H1 (cell line): ENCODE results near the gene OST4. TPM values are rescaled to one million over a fixed set of nuclear protein-coding genes. Genes with fewer than 3 reads are reported as not detected.

Source experiments
- CTCF ChIA-PET: fragments of 300-600 bp; sonication (Branson Sonifier 250); formaldehyde crosslinking; loops from one replicate; lab custom pipeline; 2021; ENCODE audit not compliant: partially characterized antibody; lab: Charles Lee
- POLR2A ChIA-PET: fragments of 300-600 bp; sonication (Branson Sonifier 250); formaldehyde crosslinking; loops from one replicate; lab custom pipeline; 2021; ENCODE audit warnings: inconsistent platforms; ENCODE audit not compliant: partially characterized antibody; lab: Charles Lee
- DNase-seq, 2 experiments: peaks; one replicate each; pipeline versions ENCODE4 v3.0.0 to v3.0.0-alpha.2; 2010 to 2022; ENCODE audit warnings: low spot score in 2 of 2, low read depth in 1 of 2, mixed read lengths in 1 of 2
- FAIRE-seq: peaks from 2 replicates; lab custom pipeline; 2011; peaks lifted over from hg19 to GRCh38; lab: Jason Lieb, UNC
- H2AFZ ChIP-seq: 2 replicates; pipeline ENCODE4 v1.8.1; 2012; ENCODE audit warnings: low read length, inconsistent platforms
- H2AK5ac ChIP-seq: 2 replicates; pipeline ENCODE4 v1.6.1; 2013; ENCODE audit warnings: low read depth, low read length
- H2BK120ac ChIP-seq: replicated peaks from 2 replicates; pipeline ENCODE3; 2013; ENCODE audit warnings: low read depth, low read length, inconsistent platforms
- H2BK12ac ChIP-seq: 2 replicates; pipeline ENCODE4 v1.6.1; 2013; ENCODE audit warnings: low read depth, low read length
- H2BK15ac ChIP-seq: 2 replicates; pipeline ENCODE4 v1.6.1; 2013; ENCODE audit warnings: low read length
- H2BK20ac ChIP-seq: 2 replicates; pipeline ENCODE4 v1.6.1; 2013; ENCODE audit warnings: low read length
- H2BK5ac ChIP-seq: 2 replicates; pipeline ENCODE4 v1.6.1; 2013; ENCODE audit warnings: low read depth, low read length
- H3K14ac ChIP-seq: 2 replicates; pipeline ENCODE4 v1.6.1; 2013; ENCODE audit warnings: inconsistent platforms; ENCODE audit not compliant: insufficient read length
- H3K18ac ChIP-seq: 2 replicates; pipeline ENCODE4 v1.6.1; 2013; ENCODE audit warnings: low read length; ENCODE audit errors: extremely low read depth
- H3K23ac ChIP-seq: 2 replicates; pipeline ENCODE4 v1.6.1; 2013; ENCODE audit warnings: inconsistent platforms; ENCODE audit not compliant: insufficient read length
- H3K23me2 ChIP-seq: 2 replicates; pipeline ENCODE4 v1.6.1; 2013; ENCODE audit warnings: low read depth, low read length
- H3K27ac ChIP-seq: 2 replicates; pipeline ENCODE4 v1.6.1; 2011; ENCODE audit warnings: low read depth, low read length, inconsistent platforms
- H3K27me3 ChIP-seq, 4 experiments: replicated peaks in 1 of 4; 1 replicate in 1 of 4; 2 replicates in 3 of 4; pipeline versions ENCODE4 v1.6.1 to v1.8.1; 2011 to 2013; ENCODE audit warnings: low read length in 3 of 4, mild to moderate bottlenecking in 3 of 4, inconsistent platforms in 2 of 4, mixed read lengths in 2 of 4, moderate library complexity in 1 of 4; ENCODE audit not compliant: control insufficient read depth in 3 of 4, insufficient read depth in 3 of 4; ENCODE audit errors: extremely low read depth in 1 of 4
- H3K36me3 ChIP-seq, 4 experiments: 2 replicates each; pipeline versions ENCODE4 v1.6.1 to v1.8.1; 2011 to 2013; ENCODE audit warnings: mild to moderate bottlenecking in 4 of 4, low read length in 3 of 4, moderate library complexity in 2 of 4, control low read depth in 1 of 4, inconsistent platforms in 1 of 4; ENCODE audit not compliant: insufficient read depth in 4 of 4, control insufficient read depth in 2 of 4
- H3K4ac ChIP-seq: replicated peaks from 2 replicates; pipeline ENCODE3; 2013; ENCODE audit warnings: low read length, low read depth, mixed read lengths, inconsistent platforms; ENCODE audit not compliant: insufficient read length
- H3K4me1 ChIP-seq, 4 experiments: replicated peaks in 1 of 4; 1 replicate in 1 of 4; 2 replicates in 3 of 4; pipeline versions ENCODE4 v1.6.1 to v1.8.1; 2011 to 2013; ENCODE audit warnings: low read length in 3 of 4, inconsistent platforms in 2 of 4, mixed read lengths in 1 of 4; ENCODE audit not compliant: insufficient read depth in 4 of 4, control insufficient read depth in 3 of 4
- H3K4me2 ChIP-seq, 2 experiments: 2 replicates each; pipeline versions ENCODE4 v1.6.1 to v1.8.1; 2011 to 2013; ENCODE audit warnings: low read depth in 2 of 2, low read length in 2 of 2, control low read depth in 1 of 2, inconsistent platforms in 1 of 2, mild to moderate bottlenecking in 1 of 2; ENCODE audit not compliant: insufficient read depth in 1 of 2
- H3K4me3 ChIP-seq, 4 experiments: fragments of 200-600, 300-600 bp in 1 of 4; sonication (generic), shearing (Covaris generic), sonication (Bioruptor Twin) in 1 of 4; 2 replicates each; pipeline versions ENCODE4 v1.5.1 to v1.8.1; 2011 to 2016; ENCODE audit warnings: low read length in 4 of 4, low read depth in 3 of 4, control low read depth in 2 of 4, inconsistent platforms in 2 of 4, mild to moderate bottlenecking in 2 of 4, mixed read lengths in 1 of 4, moderate library complexity in 1 of 4; ENCODE audit not compliant: insufficient read depth in 2 of 4; ENCODE audit errors: extremely low read depth in 1 of 4
- H3K56ac ChIP-seq: replicated peaks from 2 replicates; pipeline ENCODE3; 2013; ENCODE audit warnings: low read depth, mild to moderate bottlenecking, mixed read lengths, low read length, inconsistent platforms; ENCODE audit not compliant: insufficient read length
- H3K79me1 ChIP-seq: 2 replicates; pipeline ENCODE4 v1.6.1; 2013; ENCODE audit warnings: low read depth, low read length, control low read depth
- H3K79me2 ChIP-seq, 2 experiments: 2 replicates each; pipeline versions ENCODE4 v1.6.1 to v1.8.1; 2012 to 2013; ENCODE audit warnings: low read length in 2 of 2, mild to moderate bottlenecking in 2 of 2, inconsistent platforms in 1 of 2; ENCODE audit not compliant: insufficient read depth in 2 of 2, control insufficient read depth in 1 of 2
- H3K9ac ChIP-seq, 4 experiments: replicated peaks in 1 of 4; 1 replicate in 1 of 4; 2 replicates in 3 of 4; pipeline versions ENCODE4 v1.6.1 to v1.8.1; 2011 to 2013; ENCODE audit warnings: low read depth in 3 of 4, low read length in 3 of 4, control low read depth in 2 of 4, mild to moderate bottlenecking in 2 of 4, moderate library complexity in 2 of 4, inconsistent platforms in 1 of 4; ENCODE audit errors: extremely low read depth in 1 of 4
- H3K9me3 ChIP-seq, 2 experiments: 2 replicates each; pipeline versions ENCODE4 v1.6.1 to v1.8.1; 2012 to 2013; ENCODE audit warnings: mild to moderate bottlenecking in 2 of 2, moderate library complexity in 2 of 2, control low read depth in 1 of 2, inconsistent platforms in 1 of 2, low read depth in 1 of 2, low read length in 1 of 2, mixed read lengths in 1 of 2; ENCODE audit not compliant: insufficient read depth in 2 of 2
- H4K20me1 ChIP-seq, 2 experiments: replicated peaks in 1 of 2; 2 replicates each; pipeline versions ENCODE3 to v1.8.1; 2011 to 2013; ENCODE audit warnings: inconsistent platforms in 2 of 2, low read length in 2 of 2, mild to moderate bottlenecking in 1 of 2; ENCODE audit not compliant: insufficient read depth in 2 of 2, control insufficient read depth in 1 of 2
- H4K5ac ChIP-seq: 2 replicates; pipeline ENCODE4 v1.6.1; 2013; ENCODE audit warnings: low read length, low read depth, mixed read lengths, inconsistent platforms; ENCODE audit not compliant: insufficient read length
- H4K8ac ChIP-seq: 2 replicates; pipeline ENCODE4 v1.8.0; 2013; ENCODE audit warnings: mild to moderate bottlenecking, moderate library complexity, low read length, inconsistent platforms; ENCODE audit not compliant: insufficient read depth; ENCODE audit errors: extremely low read depth
- H4K91ac ChIP-seq: replicated peaks from 2 replicates; pipeline ENCODE3; 2013; ENCODE audit warnings: low read length, mixed read lengths, inconsistent platforms; ENCODE audit not compliant: insufficient read length
- BCL11A ChIP-seq, 2 experiments: IDR thresholded peaks; one replicate each; pipeline ENCODE4 v1.6.1; 2011; ENCODE audit warnings: low read depth in 2 of 2, low read length in 2 of 2, mild to moderate bottlenecking in 2 of 2
- CHD2 ChIP-seq: IDR thresholded peaks from 2 replicates; pipeline ENCODE4 v1.6.1; 2012; ENCODE audit warnings: low read length, improper control_type of control experiment
- CREB1 ChIP-seq: IDR thresholded peaks from 2 replicates; pipeline ENCODE4 v1.6.1; 2012; ENCODE audit warnings: inconsistent platforms
- FOSL1 ChIP-seq: IDR thresholded peaks from 2 replicates; pipeline ENCODE4 v1.6.1; 2011; ENCODE audit warnings: mild to moderate bottlenecking, low read depth, low read length, moderate library complexity; ENCODE audit not compliant: insufficient read depth
- HDAC2 ChIP-seq, 2 experiments: fragments of 300-600 bp in 1 of 2; sonication (generic) in 1 of 2; IDR thresholded peaks; 2 replicates each; pipeline ENCODE4 v1.6.1; 2011 to 2012; ENCODE audit warnings: low read depth in 2 of 2, low read length in 2 of 2, mild to moderate bottlenecking in 2 of 2, moderate library complexity in 2 of 2, borderline replicate concordance in 1 of 2, inconsistent platforms in 1 of 2
- JUN ChIP-seq: IDR thresholded peaks from 2 replicates; pipeline ENCODE4 v1.6.1; 2011; ENCODE audit warnings: low read depth, mild to moderate bottlenecking, improper control_type of control experiment, low read length
- RNF2 ChIP-seq: fragments of 200-900, 300-1000 bp; sonication (generic); IDR thresholded peaks from 2 replicates; pipeline ENCODE4 v1.7.1; 2016; ENCODE audit warnings: borderline replicate concordance, low read depth, mild to moderate bottlenecking, antibody characterized with exemption, low read length; ENCODE audit not compliant: poor library complexity, severe bottlenecking; ENCODE audit errors: missing control alignments
- SIN3A ChIP-seq, 2 experiments: IDR thresholded peaks in 1 of 2; conservative IDR thresholded peaks in 1 of 2; 2 replicates each; pipeline ENCODE4 v1.6.1; 2011 to 2012; ENCODE audit warnings: low read length in 2 of 2, improper control_type of control experiment in 1 of 2, low read depth in 1 of 2, mild to moderate bottlenecking in 1 of 2
- SIRT6 ChIP-seq: IDR thresholded peaks from one replicate; pipeline ENCODE4 v1.7.1; 2012; ENCODE audit warnings: low read length, inconsistent platforms
- SP4 ChIP-seq: IDR thresholded peaks from 2 replicates; pipeline ENCODE4 v1.6.1; 2012; ENCODE audit warnings: low read length, inconsistent platforms
- TAF1 ChIP-seq: IDR thresholded peaks from 2 replicates; pipeline ENCODE4 v1.6.1; 2011; ENCODE audit warnings: mild to moderate bottlenecking, low read depth, low read length
- TAF7 ChIP-seq: optimal IDR thresholded peaks from 2 replicates; pipeline ENCODE3; 2011; ENCODE audit warnings: low read depth, mild to moderate bottlenecking, inconsistent platforms, low read length, moderate library complexity, borderline replicate concordance
- TBP ChIP-seq: IDR thresholded peaks from 2 replicates; pipeline ENCODE4 v1.6.1; 2011; ENCODE audit warnings: low read depth, low read length, improper control_type of control experiment
- WGBS, 2 experiments: shearing (Covaris generic) in 1 of 2; methylation state at CpG; one replicate each; pipeline versions ENCODE4 v1.1.6 to v1.1.7; 2013 to 2015; ENCODE audit warnings: low lambda C conversion rate in 2 of 2, mixed read lengths in 2 of 2, inconsistent platforms in 1 of 2, low coverage in 1 of 2, missing lambda C conversion rate in 1 of 2; ENCODE audit not compliant: insufficient replicate concordance in 2 of 2, insufficient coverage in 1 of 2, insufficient read length in 1 of 2; ENCODE audit errors: extremely low coverage in 1 of 2, missing lambda C conversion rate in 1 of 2; 5-methylcytosine and 5-hydroxymethylcytosine counted together
- polyA plus RNA-seq, 7 experiments: library from polyadenylated mRNA; depleted of rRNA in 3 of 7; stranded (reverse) in 5 of 7; unstranded in 2 of 7; fragments of >200 nt in 5 of 7; fragments of 200-250 nt in 2 of 7; gene quantifications; 1 replicate in 5 of 7; 2 replicates in 1 of 7; 4 replicates in 1 of 7; pipeline versions ENCODE4 v1.2.1 to v1.2.3, GENCODE V29; 2011 to 2013; ENCODE audit warnings: missing spikeins in 2 of 7, mixed read lengths in 2 of 7
- total RNA-seq: library from RNA; stranded (reverse); fragmentation: NEBNext Ultra II Directional; extraction: Animal tissue kit (Norgen Biotek cat#: 25700); gene quantifications from 2 replicates; pipeline ENCODE4 v1.2.1, GENCODE V29; 2021

OST4 gene
- total and polyA plus RNA-seq, 2 of the 8 experiments (the other 6 are each of a cell fraction or from before 2014, with no cell fraction given) = 225 to 865 TPM

- peaks cover 4 to 33% (median 17%) of the 10 kb centered on the region in 4 experiments for H3K4me1 ChIP-seq
- no peak overlapping the region for H4K91ac ChIP-seq
- no peak overlapping the region for H3K23ac ChIP-seq
- FAIRE-seq = no peak
- H3K9me3 ChIP-seq = no peaks in the 10 kb centered on the region
- H2BK5ac ChIP-seq = no peak overlapping the region
- no peak overlapping the region for H3K4me2 ChIP-seq
- H2BK120ac ChIP-seq = no peak overlapping the region
- H3K27me3 ChIP-seq = peaks cover 0 to 9% (median 4%) of the 10 kb centered on the region in 4 experiments; a peak in 2 of 7 replicates
- H3K4me3 ChIP-seq = no peak overlapping the region
- H3K14ac ChIP-seq = no peak overlapping the region
- no peaks in the 10 kb centered on the region for H3K79me1 ChIP-seq
- DNase-seq = no peak
- CTCF ChIA-PET = interaction anchor here (1.0 to 16.5 kb wide), 13 partner anchors 9 to 136 kb away, joined by 3 to 160 read pairs (median 4); partner anchors contain the start of genes AGBL5, OST4 and PREB
- no peak overlapping the region for H2AFZ ChIP-seq
- H3K18ac ChIP-seq = no peak overlapping the region
- H4K5ac ChIP-seq = no peak overlapping the region
- H3K36me3 ChIP-seq = no peaks in the 10 kb centered on the region
- H4K8ac ChIP-seq = peak overlapping the region; percentile 60; the same call in 1 of the 2 replicates
- no peak overlapping the region for H3K9ac ChIP-seq
- no peak overlapping the region for H3K4ac ChIP-seq
- H2BK15ac ChIP-seq = no peak overlapping the region
- WGBS, 2 experiments = 92% methylated on average over 20 of the region's 27 CpGs; no CpG with 5 or more reads in 1 of the 2 experiments
- no peak overlapping the region for H3K56ac ChIP-seq
- no peaks in the 10 kb centered on the region for H4K20me1 ChIP-seq
- H3K79me2 ChIP-seq = no peaks in the 10 kb centered on the region
- H2BK12ac ChIP-seq = no peak overlapping the region
- no peak overlapping the region for H2BK20ac ChIP-seq
- no peak overlapping the region for H3K27ac ChIP-seq
- peaks cover 13% of the 10 kb centered on the region; the same call in 1 of the 2 replicates for H3K23me2 ChIP-seq
- no peak overlapping the region for H2AK5ac ChIP-seq
- POLR2A ChIA-PET = interaction anchor here (1.0 to 5.9 kb wide), 8 partner anchors 10 to 327 kb away, joined by 3 to 63 read pairs (median 6); partner anchors contain the start of genes AGBL5, ATRAID, GTF3C2 and OST4
- TF ChIP-seq BCL11A (IDR thresholded peaks at IDR 0.05; ENCODE audit: low read depth in 2 of 2, low read length in 2 of 2) (no peak), TAF1 (no peak), CREB1 (no peak), JUN (no peak), SP4 (no peak), SIRT6 (no peak), FOSL1 (no peak), RNF2 (no peak), SIN3A (conservative IDR thresholded peaks at IDR 0.05 in 1 of 2, IDR thresholded peaks at IDR 0.05 in 1 of 2; ENCODE audit: low read depth in 1 of 2, low read length in 2 of 2) (no peak), HDAC2 (IDR thresholded peaks at IDR 0.05; ENCODE audit: borderline replicate concordance in 1 of 2, low read depth in 2 of 2, low read length in 2 of 2) (no peak), TBP (no peak), TAF7 (no peak), CHD2 (no peak)
Observed at GRCh38 chr2:27082773-27083409, 11.4 kb upstream of the OST4 start.
